ENCODE results near the gene CLDN1. TPM values are rescaled to one million over a fixed set of nuclear protein-coding genes. Genes with fewer than 3 reads are reported as not detected.

CLDN1 gene
- total and polyA plus RNA-seq, 10 of the 15 experiments (the other 5 are each of a cell fraction or from before 2014, with no cell fraction given), result 3.4 to 22.8 (median 8.5) TPM

GRCh38 chr3:190333961-190334360, 11.7 kb upstream of the CLDN1 start:
- 13% methylated on average over 1 of the region's 1 CpG for WGBS (ENCODE audit: insufficient coverage, insufficient replicate concordance, low lambda C conversion rate, missing lambda C conversion rate)
- ChIA-PET CTCF (interaction anchor here (1.2 to 1.5 kb wide), 2 partner anchors 12 to 50 kb away, joined by 4 to 6 read pairs; partner anchors contain the start of gene CLDN1), SMC1A (ENCODE audit: uncharacterized antibody, unreplicated experiment) (interaction anchor here (1.7 to 2.3 kb wide), 3 partner anchors 8 to 108 kb away, joined by 5 to 9 read pairs (median 7); partner anchors contain the start of gene CLDN1), POLR2A (interaction anchor here (1.1 kb wide), 1 partner anchor 11 kb away, joined by 3 read pairs; no protein-coding TSS in a partner anchor), RAD21 (ENCODE audit: unreplicated experiment) (no interaction called here)
- Histone ChIP-seq H3K9me3 (replicated peaks; ENCODE audit: control insufficient read depth, insufficient read depth, low read length) (no peaks in the 10 kb centered on the region), H3K4me3 (no peak overlapping the region), H3K27me3 (replicated peaks in 1 of 2; ENCODE audit: control insufficient read depth in 2 of 2, insufficient read depth in 2 of 2, low read length in 1 of 2) (no peaks in the 10 kb centered on the region), H3K4me1 (ENCODE audit: control insufficient read depth, insufficient read depth, low read length) (no peaks in the 10 kb centered on the region), H3K27ac (ENCODE audit: control insufficient read depth, insufficient read depth) (no peak overlapping the region), H3K9ac (ENCODE audit: control insufficient read depth, insufficient read depth, low read length) (no peak overlapping the region), H4K20me1 (ENCODE audit: control insufficient read depth, insufficient read depth) (no peaks in the 10 kb centered on the region), H3K4me2 (ENCODE audit: control insufficient read depth, insufficient read depth) (no peak overlapping the region), H3K36me3 (ENCODE audit: control insufficient read depth in 2 of 2, insufficient read depth in 2 of 2, low read length in 1 of 2) (no peaks in the 10 kb centered on the region), H3K79me2 (ENCODE audit: control insufficient read depth, insufficient read depth, low read length) (no peaks in the 10 kb centered on the region), H2AFZ (ENCODE audit: control insufficient read depth, low read depth, low read length) (no peak overlapping the region)
- BruUV-seq (replicated peaks), result no TSS peak
- ATAC-seq (no peak), DNase-seq (ENCODE audit: low read depth, low spot score) (no peak), FAIRE-seq (no peak)
- TF ChIP-seq ZZZ3 (IDR thresholded peaks at IDR 0.05; ENCODE audit: control insufficient read depth, insufficient read length, low read depth) (no peak), IKZF2 (IDR thresholded peaks at IDR 0.05) (no peak), POLR2AphosphoS2 (IDR thresholded peaks at IDR 0.05; ENCODE audit: low read depth, low read length) (no peak), JUNB (IDR thresholded peaks at IDR 0.05) (no peak)
- in situ Hi-C loops (cut with MboI), result no loop called here
- intact Hi-C loops (cut with micrococcal nuclease; ENCODE audit: unreplicated experiment), result no loop called here

GRCh38 chr3:190330936-190331734, 8.9 kb upstream of the CLDN1 start:
- H3K9me3 ChIP-seq (replicated peaks; ENCODE audit: control insufficient read depth, insufficient read depth, low read length), result no peaks in the 10 kb centered on the region
- ChIA-PET RAD21 (ENCODE audit: unreplicated experiment) (no interaction called here), CTCF (no interaction called here), SMC1A (ENCODE audit: uncharacterized antibody, unreplicated experiment) (no interaction called here), POLR2A (no interaction called here)
- in situ Hi-C loops (cut with MboI) (no loop called here), intact Hi-C loops (cut with micrococcal nuclease; ENCODE audit: unreplicated experiment) (no loop called here)
- WGBS (ENCODE audit: insufficient coverage, insufficient replicate concordance, low lambda C conversion rate, missing lambda C conversion rate), result 63% methylated on average over 3 of the region's 3 CpGs
- FAIRE-seq (no peak), ATAC-seq (0 out of 3 replicates have a peak, but pooled peaks have one; percentile 26), DNase-seq (ENCODE audit: low read depth, low spot score) (no peak)
- H3K27me3 ChIP-seq (replicated peaks in 1 of 2; ENCODE audit: control insufficient read depth in 2 of 2, insufficient read depth in 2 of 2, low read length in 1 of 2), result no peaks in the 10 kb centered on the region
- H4K20me1 ChIP-seq (ENCODE audit: control insufficient read depth, insufficient read depth), result no peaks in the 10 kb centered on the region
- H3K79me2 ChIP-seq (ENCODE audit: control insufficient read depth, insufficient read depth, low read length), result no peaks in the 10 kb centered on the region
- no peak overlapping the region for H3K27ac ChIP-seq (ENCODE audit: control insufficient read depth, insufficient read depth)
- H3K4me2 ChIP-seq (ENCODE audit: control insufficient read depth, insufficient read depth), result no peak overlapping the region
- H3K4me1 ChIP-seq (ENCODE audit: control insufficient read depth, insufficient read depth, low read length), result no peaks in the 10 kb centered on the region
- no peaks in the 10 kb centered on the region for H3K36me3 ChIP-seq (ENCODE audit: control insufficient read depth in 2 of 2, insufficient read depth in 2 of 2, low read length in 1 of 2)
- no peak overlapping the region for H2AFZ ChIP-seq (ENCODE audit: control insufficient read depth, low read depth, low read length)
- H3K4me3 ChIP-seq, result no peak overlapping the region
- H3K9ac ChIP-seq (ENCODE audit: control insufficient read depth, insufficient read depth, low read length), result no peak overlapping the region
- no TSS peak for BruUV-seq (replicated peaks)
- TF ChIP-seq NBN (IDR thresholded peaks at IDR 0.05) (no peak), CEBPZ (IDR thresholded peaks at IDR 0.05; ENCODE audit: low read depth, low read length) (no peak), BCLAF1 (IDR thresholded peaks at IDR 0.05) (no peak)

All from GM12878 (cell line).